HEK293 (cell line): Measurements from ENCODE around the gene NEGR1.

Source experiments
- CTCF ChIA-PET: fragments of 350-600 bp; formaldehyde crosslinking; extraction: SDS; loops from one replicate; lab custom pipeline; 2021; ENCODE audit warnings: antibody characterized with exemption; lab: Yijun Ruan, JAX
- POLR2A ChIA-PET: fragments of 300-600 bp; formaldehyde crosslinking; extraction: SDS; loops from one replicate; lab custom pipeline; 2020; ENCODE audit warnings: antibody characterized with exemption, inconsistent platforms; lab: Yijun Ruan, JAX
- H3K27ac ChIP-seq: fragments of 200-500 bp; sonication (Bioruptor generic); 2 replicates; pipeline ENCODE4 v1.5.1; 2014; ENCODE audit warnings: low read depth, low read length, control low read depth, inconsistent platforms; ENCODE audit errors: extremely low read depth
- H3K36me3 ChIP-seq, 2 experiments: fragments of 200-500 bp in 1 of 2; sonication (Bioruptor generic) in 1 of 2; 1 replicate in 1 of 2; 2 replicates in 1 of 2; pipeline ENCODE4 v1.5.1; 2014 to 2017; ENCODE audit warnings: inconsistent platforms in 2 of 2, low read length in 2 of 2; ENCODE audit not compliant: control insufficient read depth in 2 of 2, insufficient read depth in 1 of 2
- H3K4me1 ChIP-seq: fragments of 200-500 bp; sonication (Bioruptor generic); 2 replicates; pipeline ENCODE4 v1.5.1; 2014; ENCODE audit warnings: mild to moderate bottlenecking, low read length, inconsistent platforms; ENCODE audit not compliant: control insufficient read depth, insufficient read depth
- H3K4me3 ChIP-seq: 2 replicates; pipeline ENCODE4 v1.5.1; 2011; ENCODE audit warnings: low read depth, mild to moderate bottlenecking, control low read depth, low read length, moderate library complexity
- H3K9me3 ChIP-seq: fragments of 200-500 bp; sonication (Bioruptor generic); 2 replicates; pipeline ENCODE4 v1.5.1; 2014; ENCODE audit warnings: low read depth, low read length, inconsistent platforms; ENCODE audit not compliant: control insufficient read depth, insufficient read depth
- FEZF1 ChIP-seq: fragments of 450-650 bp; formaldehyde crosslinking; IDR thresholded peaks from 2 replicates; pipeline ENCODE4 v1.5.1; 2016; ENCODE audit warnings: missing biosample characterization, missing genetic modification characterization
- YY2 ChIP-seq: fragments of 450-650 bp; formaldehyde crosslinking; IDR thresholded peaks from 2 replicates; pipeline ENCODE4 v1.5.1; 2016; ENCODE audit warnings: missing biosample characterization, missing genetic modification characterization
- ZBTB8A ChIP-seq: fragments of 450-650 bp; formaldehyde crosslinking; IDR thresholded peaks from 2 replicates; pipeline ENCODE4 v1.5.1; 2016; ENCODE audit warnings: missing biosample characterization, missing genetic modification characterization
- ZEB2 ChIP-seq: fragments of 450-650 bp; formaldehyde crosslinking; IDR thresholded peaks from 2 replicates; pipeline ENCODE4 v1.5.1; 2016; ENCODE audit warnings: missing biosample characterization, missing genetic modification characterization
- ZFP69B ChIP-seq: fragments of 450-650 bp; formaldehyde crosslinking; IDR thresholded peaks from 2 replicates; pipeline ENCODE4 v1.5.1; 2016; ENCODE audit warnings: missing biosample characterization, missing genetic modification characterization
- ZNF133 ChIP-seq: fragments of 450-650 bp; formaldehyde crosslinking; IDR thresholded peaks from 2 replicates; pipeline ENCODE4 v1.5.1; 2016; ENCODE audit warnings: missing biosample characterization, missing genetic modification characterization
- ZNF174 ChIP-seq: fragments of 450-650 bp; formaldehyde crosslinking; IDR thresholded peaks from 2 replicates; pipeline ENCODE4 v1.5.0; 2017; ENCODE audit warnings: missing biosample characterization, mild to moderate bottlenecking, missing genetic modification characterization
- ZNF274 ChIP-seq, 2 experiments: fragments of 200-500 bp in 1 of 2; fragments of 450-650 bp in 1 of 2; sonication (Bioruptor generic) in 1 of 2; formaldehyde crosslinking in 1 of 2; IDR thresholded peaks; 2 replicates each; pipeline versions ENCODE4 v1.5.1 to v1.6.1; 2014 to 2016; ENCODE audit warnings: borderline replicate concordance in 1 of 2, inconsistent platforms in 1 of 2, low read length in 1 of 2, missing biosample characterization in 1 of 2, missing genetic modification characterization in 1 of 2
- ZNF501 ChIP-seq: fragments of 450-650 bp; formaldehyde crosslinking; IDR thresholded peaks from 2 replicates; pipeline ENCODE4 v1.5.1; 2016; ENCODE audit warnings: missing biosample characterization, missing genetic modification characterization
- ZNF610 ChIP-seq: fragments of 450-650 bp; formaldehyde crosslinking; IDR thresholded peaks from 2 replicates; pipeline ENCODE4 v1.5.1; 2016; ENCODE audit warnings: missing biosample characterization, missing genetic modification characterization, borderline replicate concordance
- TF ChIP-seq, protein P1 (sequence below): fragments of 450-650 bp; formaldehyde crosslinking; IDR thresholded peaks from 2 replicates; pipeline ENCODE4 v1.5.1; 2016; ENCODE audit warnings: missing biosample characterization, missing genetic modification characterization
- TF ChIP-seq, protein P2 (sequence below): fragments of 450-650 bp; formaldehyde crosslinking; IDR thresholded peaks from 2 replicates; pipeline ENCODE4 v1.5.1; 2016; ENCODE audit warnings: missing biosample characterization, missing genetic modification characterization, low read depth
- TF ChIP-seq, protein P3 (sequence below): fragments of 450-650 bp; formaldehyde crosslinking; IDR thresholded peaks from 2 replicates; pipeline ENCODE4 v1.5.1; 2016; ENCODE audit warnings: missing biosample characterization, missing genetic modification characterization

Gene NEGR1

DNA sequence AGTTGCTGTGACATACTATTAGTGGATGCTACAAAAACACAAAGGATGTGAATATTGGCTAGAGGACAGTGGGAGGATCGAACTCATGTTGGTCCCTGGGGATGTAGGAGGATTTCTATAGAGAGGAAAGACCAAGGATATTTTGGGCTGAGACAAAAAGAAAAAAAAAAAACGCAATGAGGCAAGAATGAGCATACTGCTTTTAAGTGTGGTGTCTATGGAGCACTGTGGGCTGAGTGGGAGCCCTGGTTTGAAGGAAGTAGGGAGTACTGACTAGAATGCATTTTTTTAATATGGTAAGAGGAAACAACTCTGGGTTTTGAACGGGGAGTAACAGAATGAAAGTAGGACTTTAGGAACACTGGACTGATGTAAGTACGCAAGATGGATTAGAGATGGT is 450.7 kb downstream of the NEGR1 start:
- TF ChIP-seq ZNF174 (tag by site-specific recombination), result no peak
- no peak for TF ChIP-seq FEZF1 (tag by site-specific recombination)
- TF ChIP-seq ZNF274 (IDR thresholded peaks at IDR 0.05; ENCODE audit: low read length), result no peak
- no peak for TF ChIP-seq ZNF274 (tag by site-specific recombination; IDR thresholded peaks at IDR 0.05; ENCODE audit: borderline replicate concordance)
- TF ChIP-seq YY2 (tag by site-specific recombination), result no peak
- TF ChIP-seq, protein P1, sequence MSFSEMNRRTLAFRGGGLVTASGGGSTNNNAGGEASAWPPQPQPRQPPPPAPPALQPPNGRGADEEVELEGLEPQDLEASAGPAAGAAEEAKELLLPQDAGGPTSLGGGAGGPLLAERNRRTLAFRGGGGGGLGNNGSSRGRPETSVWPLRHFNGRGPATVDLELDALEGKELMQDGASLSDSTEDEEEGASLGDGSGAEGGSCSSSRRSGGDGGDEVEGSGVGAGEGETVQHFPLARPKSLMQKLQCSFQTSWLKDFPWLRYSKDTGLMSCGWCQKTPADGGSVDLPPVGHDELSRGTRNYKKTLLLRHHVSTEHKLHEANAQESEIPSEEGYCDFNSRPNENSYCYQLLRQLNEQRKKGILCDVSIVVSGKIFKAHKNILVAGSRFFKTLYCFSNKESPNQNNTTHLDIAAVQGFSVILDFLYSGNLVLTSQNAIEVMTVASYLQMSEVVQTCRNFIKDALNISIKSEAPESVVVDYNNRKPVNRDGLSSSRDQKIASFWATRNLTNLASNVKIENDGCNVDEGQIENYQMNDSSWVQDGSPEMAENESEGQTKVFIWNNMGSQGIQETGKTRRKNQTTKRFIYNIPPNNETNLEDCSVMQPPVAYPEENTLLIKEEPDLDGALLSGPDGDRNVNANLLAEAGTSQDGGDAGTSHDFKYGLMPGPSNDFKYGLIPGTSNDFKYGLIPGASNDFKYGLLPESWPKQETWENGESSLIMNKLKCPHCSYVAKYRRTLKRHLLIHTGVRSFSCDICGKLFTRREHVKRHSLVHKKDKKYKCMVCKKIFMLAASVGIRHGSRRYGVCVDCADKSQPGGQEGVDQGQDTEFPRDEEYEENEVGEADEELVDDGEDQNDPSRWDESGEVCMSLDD, result no peak
- no peak for TF ChIP-seq ZBTB8A (tag by site-specific recombination)
- no peak for TF ChIP-seq ZNF501 (tag by site-specific recombination)
- Histone ChIP-seq H3K9me3 (no peaks in the 10 kb centered on the region), H3K27ac (no peak overlapping the region), H3K4me3 (no peak overlapping the region), H3K36me3 (no peaks in the 10 kb centered on the region), H3K4me1 (no peaks in the 10 kb centered on the region)
- ChIA-PET CTCF (no interaction called here), POLR2A (no interaction called here)

DNA sequence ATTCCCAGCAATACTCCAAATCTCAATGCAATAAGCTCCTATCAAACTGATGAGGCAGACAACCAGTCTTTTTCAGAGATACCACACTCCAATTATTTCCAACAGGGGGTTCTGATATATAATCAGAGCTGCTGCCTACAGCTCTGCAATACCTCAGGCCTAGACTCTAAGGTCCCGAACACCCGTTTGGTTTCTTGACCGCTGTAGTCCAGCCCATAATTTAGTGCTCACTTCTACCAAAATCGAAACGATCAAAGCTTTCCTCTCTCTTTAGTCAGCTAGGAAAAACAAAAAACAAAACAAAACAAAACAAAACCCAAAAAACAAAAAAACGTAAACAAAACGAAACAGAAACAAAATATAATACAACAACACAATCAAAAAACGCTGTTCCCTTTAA is 453.0 kb downstream of the NEGR1 start:
- Histone ChIP-seq H3K4me1 (no peaks in the 10 kb centered on the region), H3K27ac (no peak overlapping the region), H3K4me3 (no peak overlapping the region), H3K36me3 (no peaks in the 10 kb centered on the region), H3K9me3 (no peaks in the 10 kb centered on the region)
- CTCF ChIA-PET, result no interaction called here
- POLR2A ChIA-PET, result no interaction called here
- TF ChIP-seq ZNF133 (no peak), ZFP69B (tag by site-specific recombination) (no peak)
- TF ChIP-seq, protein P2, sequence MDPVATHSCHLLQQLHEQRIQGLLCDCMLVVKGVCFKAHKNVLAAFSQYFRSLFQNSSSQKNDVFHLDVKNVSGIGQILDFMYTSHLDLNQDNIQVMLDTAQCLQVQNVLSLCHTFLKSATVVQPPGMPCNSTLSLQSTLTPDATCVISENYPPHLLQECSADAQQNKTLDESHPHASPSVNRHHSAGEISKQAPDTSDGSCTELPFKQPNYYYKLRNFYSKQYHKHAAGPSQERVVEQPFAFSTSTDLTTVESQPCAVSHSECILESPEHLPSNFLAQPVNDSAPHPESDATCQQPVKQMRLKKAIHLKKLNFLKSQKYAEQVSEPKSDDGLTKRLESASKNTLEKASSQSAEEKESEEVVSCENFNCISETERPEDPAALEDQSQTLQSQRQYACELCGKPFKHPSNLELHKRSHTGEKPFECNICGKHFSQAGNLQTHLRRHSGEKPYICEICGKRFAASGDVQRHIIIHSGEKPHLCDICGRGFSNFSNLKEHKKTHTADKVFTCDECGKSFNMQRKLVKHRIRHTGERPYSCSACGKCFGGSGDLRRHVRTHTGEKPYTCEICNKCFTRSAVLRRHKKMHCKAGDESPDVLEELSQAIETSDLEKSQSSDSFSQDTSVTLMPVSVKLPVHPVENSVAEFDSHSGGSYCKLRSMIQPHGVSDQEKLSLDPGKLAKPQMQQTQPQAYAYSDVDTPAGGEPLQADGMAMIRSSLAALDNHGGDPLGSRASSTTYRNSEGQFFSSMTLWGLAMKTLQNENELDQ, result no peak
- TF ChIP-seq, protein P3, sequence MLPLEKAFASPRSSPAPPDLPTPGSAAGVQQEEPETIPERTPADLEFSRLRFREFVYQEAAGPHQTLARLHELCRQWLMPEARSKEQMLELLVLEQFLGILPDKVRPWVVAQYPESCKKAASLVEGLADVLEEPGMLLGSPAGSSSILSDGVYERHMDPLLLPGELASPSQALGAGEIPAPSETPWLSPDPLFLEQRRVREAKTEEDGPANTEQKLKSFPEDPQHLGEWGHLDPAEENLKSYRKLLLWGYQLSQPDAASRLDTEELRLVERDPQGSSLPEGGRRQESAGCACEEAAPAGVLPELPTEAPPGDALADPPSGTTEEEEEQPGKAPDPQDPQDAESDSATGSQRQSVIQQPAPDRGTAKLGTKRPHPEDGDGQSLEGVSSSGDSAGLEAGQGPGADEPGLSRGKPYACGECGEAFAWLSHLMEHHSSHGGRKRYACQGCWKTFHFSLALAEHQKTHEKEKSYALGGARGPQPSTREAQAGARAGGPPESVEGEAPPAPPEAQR (tag by site-specific recombination), result no peak

DNA sequence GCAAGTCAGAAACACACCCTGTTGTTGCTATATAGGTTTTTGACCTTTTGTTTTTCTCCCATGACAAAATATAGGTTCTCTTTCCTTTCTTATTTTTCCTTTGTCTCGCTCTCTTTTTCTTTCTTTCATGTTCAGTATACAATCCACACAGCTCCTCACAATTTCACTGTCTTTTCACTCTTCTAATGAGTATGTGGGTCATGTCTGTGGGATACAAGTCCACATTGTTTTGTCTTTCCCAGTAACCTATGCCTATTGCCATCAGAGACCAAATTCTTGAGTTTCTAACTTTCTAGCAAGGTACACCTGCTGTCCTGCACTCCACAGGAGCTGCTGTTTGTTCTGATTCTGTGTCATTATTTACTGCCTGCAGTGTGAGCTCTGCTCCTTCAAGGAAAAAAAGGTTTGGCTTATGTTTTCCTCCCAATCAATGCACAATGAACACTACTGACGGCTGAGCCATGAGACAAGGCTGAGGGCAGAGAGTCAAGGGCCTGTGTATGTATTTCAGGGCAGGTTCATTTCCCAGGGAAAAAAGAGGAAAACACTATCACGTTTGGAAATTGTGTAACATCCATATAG is 453.8 kb downstream of the NEGR1 start:
- Histone ChIP-seq H3K9me3 (no peaks in the 10 kb centered on the region), H3K27ac (no peak overlapping the region), H3K4me1 (no peaks in the 10 kb centered on the region), H3K36me3 (no peaks in the 10 kb centered on the region), H3K4me3 (no peak overlapping the region)
- ChIA-PET CTCF (interaction anchor here (0.7 kb wide), 1 partner anchor 18 kb away, joined by 3 read pairs; no protein-coding TSS in a partner anchor), POLR2A (no interaction called here)
- TF ChIP-seq ZEB2 (tag by site-specific recombination) (no peak), ZNF610 (no peak)
